Measurements from ENCODE around the gene GAB4. TPM values are rescaled to one million over a fixed set of nuclear protein-coding genes. Genes with fewer than 3 reads are reported as not detected.

GAB4 gene
- total RNA-seq, 4 donors from 2014 or later = 0.21 to 0.22 TPM; not detected in 2

GRCh38 chr22:16973591-16974297, 34.3 kb downstream of the GAB4 start:
- 92 to 93% methylated on average over 2 of the region's 2 CpGs for WGBS, 2 donors
- H3K27ac ChIP-seq = no peak overlapping the region
- no peak for DNase-seq (ENCODE audit: low spot score in 2 of 2)
- peaks cover 0 to 23% (median 5%) of the 10 kb centered on the region in 4 donors for H3K4me1 ChIP-seq
- no peak for TF ChIP-seq EP300 (IDR thresholded peaks at IDR 0.05)
- no peak for TF ChIP-seq POLR2A (IDR thresholded peaks at IDR 0.05)
- TF ChIP-seq CTCF (IDR thresholded peaks at IDR 0.05) = no peak
- H3K36me3 ChIP-seq = no peaks in the 10 kb centered on the region
- no peaks in the 10 kb centered on the region for H3K27me3 ChIP-seq
- H3K9me3 ChIP-seq = no peaks in the 10 kb centered on the region
- H3K4me3 ChIP-seq = no peak overlapping the region

- Histone ChIP-seq H3K27me3 (no peaks in the 10 kb centered on the region), H3K9me3 (no peaks in the 10 kb centered on the region), H3K4me1 (peaks cover 0 to 23% (median 5%) of the 10 kb centered on the region in 4 donors), H3K36me3 (no peaks in the 10 kb centered on the region), H3K4me3 (no peak overlapping the region), H3K27ac (no peak overlapping the region)
- TF ChIP-seq POLR2A (IDR thresholded peaks at IDR 0.05) = no peak
- TF ChIP-seq EP300 (IDR thresholded peaks at IDR 0.05) = no peak
- no peak for TF ChIP-seq CTCF (IDR thresholded peaks at IDR 0.05)
- 91 to 95% methylated on average over 4 of the region's 4 CpGs for WGBS, 2 donors
- DNase-seq (ENCODE audit: low spot score in 2 of 2) = no peak
Observed at GRCh38 chr22:16972311-16972710, 35.7 kb downstream of the GAB4 start.

GRCh38 chr22:16970446-16970845, 37.6 kb downstream of the GAB4 start:
- Histone ChIP-seq H3K4me3 (no peak overlapping the region), H3K9me3 (no peaks in the 10 kb centered on the region), H3K27ac (peak overlapping the region in 1 of 4 donors; percentile 55), H3K27me3 (no peaks in the 10 kb centered on the region), H3K36me3 (no peaks in the 10 kb centered on the region), H3K4me1 (peaks cover 0 to 23% (median 5%) of the 10 kb centered on the region in 4 donors)
- TF ChIP-seq EP300 (IDR thresholded peaks at IDR 0.05) (no peak), POLR2A (IDR thresholded peaks at IDR 0.05) (no peak), CTCF (IDR thresholded peaks at IDR 0.05) (no peak)
- 55 to 59% methylated on average over 4 of the region's 4 CpGs for WGBS, 2 donors
- DNase-seq (ENCODE audit: low spot score in 2 of 2) = no peak

- DNase-seq (ENCODE audit: low spot score in 2 of 2) = no peak
- WGBS, 2 donors = 41 to 45% methylated on average over 5 to 8 of the region's 8 CpGs
- Histone ChIP-seq H3K9me3 (no peaks in the 10 kb centered on the region), H3K4me3 (no peak overlapping the region), H3K27me3 (no peaks in the 10 kb centered on the region), H3K27ac (peak overlapping the region in 2 of 4 donors; percentile 51 to 58), H3K36me3 (no peaks in the 10 kb centered on the region), H3K4me1 (peaks cover 0 to 23% (median 5%) of the 10 kb centered on the region in 4 donors)
- TF ChIP-seq POLR2A (IDR thresholded peaks at IDR 0.05) (no peak), EP300 (IDR thresholded peaks at IDR 0.05) (peak in 1 of 2 donors; percentile 71)
Observed at GRCh38 chr22:16969508-16970327, 38.3 kb downstream of the GAB4 start.

GRCh38 chr22:16968218-16968595, 39.8 kb downstream of the GAB4 start:
- Histone ChIP-seq H3K4me1 (peaks cover 0 to 23% (median 5%) of the 10 kb centered on the region in 4 donors), H3K9me3 (no peaks in the 10 kb centered on the region), H3K4me3 (no peak overlapping the region), H3K36me3 (no peaks in the 10 kb centered on the region), H3K27me3 (no peaks in the 10 kb centered on the region), H3K27ac (no peak overlapping the region)
- 88 to 98% methylated on average over 7 of the region's 7 CpGs for WGBS, 2 donors
- TF ChIP-seq POLR2A (IDR thresholded peaks at IDR 0.05) = no peak
- no peak for TF ChIP-seq EP300 (IDR thresholded peaks at IDR 0.05)
- TF ChIP-seq CTCF (IDR thresholded peaks at IDR 0.05) = no peak
- no peak for DNase-seq (ENCODE audit: low spot score in 2 of 2)

Data from tibial nerve (tissue), 4 donors.